Osteoblast (primary cell): ENCODE results near the gene OR13J1. TPM values are rescaled to one million over a fixed set of nuclear protein-coding genes. Genes with fewer than 3 reads are reported as not detected.

Source experiments
- DNase-seq: peaks from one replicate; pipeline ENCODE4 v3.0.0; 2011; ENCODE audit warnings: low spot score, mixed read lengths; ENCODE audit not compliant: insufficient read length; ENCODE audit errors: missing footprints
- H2AFZ ChIP-seq: 2 replicates; pipeline ENCODE4 v1.6.0; 2011; ENCODE audit warnings: mild to moderate bottlenecking, low read length
- H3K27ac ChIP-seq: 2 replicates; pipeline ENCODE4 v1.5.1; 2011; ENCODE audit warnings: mild to moderate bottlenecking, low read depth, low read length, moderate library complexity
- H3K27me3 ChIP-seq: 2 replicates; pipeline ENCODE4 v1.6.0; 2012; ENCODE audit warnings: mild to moderate bottlenecking, control low read depth, inconsistent platforms, low read length, moderate library complexity; ENCODE audit not compliant: insufficient read depth
- H3K36me3 ChIP-seq: 2 replicates; pipeline ENCODE4 v1.5.1; 2011; ENCODE audit warnings: mild to moderate bottlenecking, low read length, control low read depth, moderate library complexity; ENCODE audit not compliant: insufficient read depth
- H3K4me1 ChIP-seq: 2 replicates; pipeline ENCODE4 v1.5.1; 2011; ENCODE audit warnings: mild to moderate bottlenecking, low read length, control low read depth, moderate library complexity; ENCODE audit not compliant: insufficient read depth
- H3K4me2 ChIP-seq: 2 replicates; pipeline ENCODE4 v1.6.0; 2011; ENCODE audit warnings: mild to moderate bottlenecking, low read length; ENCODE audit not compliant: insufficient read depth
- H3K4me3 ChIP-seq: fragments of 200-600 bp; sonication (generic); 3 replicates; pipeline ENCODE4 v1.5.1; 2012; ENCODE audit warnings: mild to moderate bottlenecking, low read length, inconsistent platforms; ENCODE audit not compliant: insufficient read depth
- H3K79me2 ChIP-seq: 2 replicates; pipeline ENCODE4 v1.6.0; 2012; ENCODE audit warnings: mild to moderate bottlenecking, low read length, control low read depth, inconsistent platforms; ENCODE audit not compliant: insufficient read depth
- H3K9me3 ChIP-seq: 2 replicates; pipeline ENCODE4 v1.5.1; 2011; ENCODE audit warnings: low read depth, low read length, control low read depth
- H4K20me1 ChIP-seq: 2 replicates; pipeline ENCODE4 v1.6.0; 2012; ENCODE audit warnings: mild to moderate bottlenecking, low read length, control low read depth; ENCODE audit not compliant: insufficient read depth
- total RNA-seq: library from RNA; depleted of rRNA; stranded (reverse); fragments of >200 nt; gene quantifications from 2 replicates; pipeline ENCODE4 v1.2.3, GENCODE V29; 2012
- TF ChIP-seq, protein P1 (sequence below): IDR thresholded peaks from 2 replicates; pipeline ENCODE4 v1.5.1; 2011; ENCODE audit warnings: mild to moderate bottlenecking, low read depth, low read length, moderate library complexity; ENCODE audit errors: extremely low read depth

Gene OR13J1
- total RNA-seq, 1 donor = not detected

GRCh38 chr9:35911690-35912089 lies 41.5 kb upstream of the OR13J1 start:
- Histone ChIP-seq H3K4me3 (no peak overlapping the region), H3K4me1 (peaks cover 30% of the 10 kb centered on the region), H3K79me2 (peaks cover 4% of the 10 kb centered on the region), H3K36me3 (no peaks in the 10 kb centered on the region), H3K4me2 (no peak overlapping the region), H3K27ac (no peak overlapping the region), H3K27me3 (no peaks in the 10 kb centered on the region), H2AFZ (no peak overlapping the region), H4K20me1 (no peaks in the 10 kb centered on the region), H3K9me3 (no peaks in the 10 kb centered on the region)
- TF ChIP-seq, protein P1, sequence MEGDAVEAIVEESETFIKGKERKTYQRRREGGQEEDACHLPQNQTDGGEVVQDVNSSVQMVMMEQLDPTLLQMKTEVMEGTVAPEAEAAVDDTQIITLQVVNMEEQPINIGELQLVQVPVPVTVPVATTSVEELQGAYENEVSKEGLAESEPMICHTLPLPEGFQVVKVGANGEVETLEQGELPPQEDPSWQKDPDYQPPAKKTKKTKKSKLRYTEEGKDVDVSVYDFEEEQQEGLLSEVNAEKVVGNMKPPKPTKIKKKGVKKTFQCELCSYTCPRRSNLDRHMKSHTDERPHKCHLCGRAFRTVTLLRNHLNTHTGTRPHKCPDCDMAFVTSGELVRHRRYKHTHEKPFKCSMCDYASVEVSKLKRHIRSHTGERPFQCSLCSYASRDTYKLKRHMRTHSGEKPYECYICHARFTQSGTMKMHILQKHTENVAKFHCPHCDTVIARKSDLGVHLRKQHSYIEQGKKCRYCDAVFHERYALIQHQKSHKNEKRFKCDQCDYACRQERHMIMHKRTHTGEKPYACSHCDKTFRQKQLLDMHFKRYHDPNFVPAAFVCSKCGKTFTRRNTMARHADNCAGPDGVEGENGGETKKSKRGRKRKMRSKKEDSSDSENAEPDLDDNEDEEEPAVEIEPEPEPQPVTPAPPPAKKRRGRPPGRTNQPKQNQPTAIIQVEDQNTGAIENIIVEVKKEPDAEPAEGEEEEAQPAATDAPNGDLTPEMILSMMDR = no peak
- DNase-seq = no peak

DNA sequence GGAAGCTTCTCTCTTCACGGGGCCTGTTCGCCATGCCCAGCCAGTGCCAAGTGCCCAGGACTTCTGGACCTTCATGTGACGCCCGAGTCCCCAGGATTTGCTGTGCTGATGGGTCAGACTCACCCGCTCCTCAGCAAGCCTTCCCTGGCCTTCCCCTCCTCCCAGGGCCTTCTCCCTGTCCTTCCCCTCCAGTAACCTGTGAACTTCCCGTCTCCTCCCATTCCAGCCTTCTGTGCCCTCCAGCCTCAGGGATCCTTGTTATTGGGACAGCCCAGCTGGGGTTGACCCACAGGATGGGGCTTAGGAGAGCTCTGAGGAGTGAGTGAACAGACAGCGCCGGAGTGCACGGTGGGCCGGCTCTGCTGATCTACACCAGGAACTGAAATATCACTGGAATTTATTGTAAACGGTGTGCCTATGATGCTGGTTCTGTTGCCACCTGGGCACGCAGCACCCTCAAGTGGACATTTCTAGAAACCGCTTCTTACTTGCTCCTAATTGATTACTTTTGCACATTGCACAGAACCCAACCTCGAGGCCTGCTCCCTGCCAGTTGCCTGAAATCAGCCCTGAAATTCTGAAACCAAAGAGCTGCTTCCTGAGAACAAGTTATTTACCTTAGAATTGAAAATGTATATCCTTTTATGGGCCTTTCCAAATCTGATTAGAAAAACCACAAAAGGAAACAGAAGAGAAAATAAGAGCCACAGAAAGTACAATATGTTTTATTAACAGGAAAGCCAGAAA lies 40.6 kb upstream of the OR13J1 start:
- H3K36me3 ChIP-seq = no peaks in the 10 kb centered on the region
- no peaks in the 10 kb centered on the region for H4K20me1 ChIP-seq
- peak; percentile 91 for DNase-seq
- no peak overlapping the region for H2AFZ ChIP-seq
- H3K79me2 ChIP-seq = peaks cover 4% of the 10 kb centered on the region
- no peaks in the 10 kb centered on the region for H3K9me3 ChIP-seq
- H3K4me3 ChIP-seq = no peak overlapping the region
- H3K4me2 ChIP-seq = no peak overlapping the region
- no peaks in the 10 kb centered on the region for H3K27me3 ChIP-seq
- TF ChIP-seq, protein P1 = peak; percentile 68
- peak overlapping the region; percentile 21 for H3K27ac ChIP-seq
- H3K4me1 ChIP-seq = peaks cover 39% of the 10 kb centered on the region

- no peaks in the 10 kb centered on the region for H3K9me3 ChIP-seq
- no peak overlapping the region for H3K4me2 ChIP-seq
- no peak overlapping the region for H3K4me3 ChIP-seq
- no peaks in the 10 kb centered on the region for H3K36me3 ChIP-seq
- H3K4me1 ChIP-seq = peaks cover 47% of the 10 kb centered on the region
- H3K27ac ChIP-seq = peak overlapping the region; percentile 95
- H3K79me2 ChIP-seq = peaks cover 4% of the 10 kb centered on the region
- H4K20me1 ChIP-seq = no peaks in the 10 kb centered on the region
- H2AFZ ChIP-seq = no peak overlapping the region
- peak; percentile 29 for DNase-seq
- TF ChIP-seq, protein P1 = no peak
- no peaks in the 10 kb centered on the region for H3K27me3 ChIP-seq
Observed at GRCh38 chr9:35909687-35910612, 39.7 kb upstream of the OR13J1 start.

- Histone ChIP-seq H3K9me3 (no peaks in the 10 kb centered on the region), H3K36me3 (no peaks in the 10 kb centered on the region), H3K4me1 (peaks cover 54% of the 10 kb centered on the region), H3K4me3 (peak within 1 kb of the TSS; percentile 56), H3K4me2 (peak within 1 kb of the TSS; percentile 57), H2AFZ (peak within 1 kb of the TSS; percentile 49), H3K79me2 (peaks cover 4% of the 10 kb centered on the region), H4K20me1 (no peaks in the 10 kb centered on the region), H3K27me3 (no peaks in the 10 kb centered on the region), H3K27ac (peak within 1 kb of the TSS; percentile 95)
- TF ChIP-seq, protein P1 = no peak
- DNase-seq = peak; percentile 21
Observed at GRCh38 chr9:35909274-35909673, 39.1 kb upstream of the OR13J1 start, which contains the start of gene SPAAR. Gene SPAAR (plus strand): TSS chr9:35909490. CDS start chr9:35910464, 974 bp downstream.
